ENCODE measurements around the gene NCOA7. TPM values are rescaled to one million over a fixed set of nuclear protein-coding genes. Genes with fewer than 3 reads are reported as not detected.

NCOA7 gene
- total RNA-seq, 1 experiment from 2014 or later, result 51.0 TPM

- H3K4me1 ChIP-seq (replicated peaks; ENCODE audit: insufficient read depth), result peaks cover 38% of the 10 kb centered on the region
- peak overlapping the region; percentile 89 for H3K4me2 ChIP-seq
- ChIA-PET POLR2A (ENCODE audit: unreplicated experiment) (interaction anchor here (0.7 to 0.8 kb wide), 2 partner anchors 10 to 138 kb away, joined by 5 to 11 read pairs; partner anchors contain the start of gene NCOA7), CTCF (interaction anchor here (0.6 to 1.9 kb wide), 6 partner anchors 9 to 206 kb away, joined by 3 to 13 read pairs (median 4); partner anchors contain the start of genes HINT3 and TRMT11)
- DNase-seq, result peak; percentile 43 to 78
- peaks cover 9% of the 10 kb centered on the region; the same call in 1 of the 2 replicates for H3F3A ChIP-seq (ENCODE audit: insufficient read depth, low read depth)
- intact Hi-C loops (cut with micrococcal nuclease; ENCODE audit: unreplicated experiment), result loop anchor here (1.0 to 10.0 kb wide), 3 partner anchors 176 to 1484 kb away; partner anchors contain the start of genes HINT3 and RNF146
- no peaks in the 10 kb centered on the region for H3K9me3 ChIP-seq (ENCODE audit: insufficient read depth, low read depth)
- H3K27me3 ChIP-seq (ENCODE audit: insufficient read depth, low read depth), result no peaks in the 10 kb centered on the region
- peaks cover 20% of the 10 kb centered on the region for H3K79me2 ChIP-seq (ENCODE audit: low read depth)
- no peaks in the 10 kb centered on the region for H4K20me1 ChIP-seq (ENCODE audit: insufficient read depth)
- H3K27ac ChIP-seq, result peak overlapping the region; percentile 94
- peak overlapping the region; percentile 91 for H2AFZ ChIP-seq
- H3K9me2 ChIP-seq (ENCODE audit: insufficient read depth), result no peaks in the 10 kb centered on the region
- 0 out of 2 replicates have a peak, but pooled peaks cover 1% of the 10 kb centered on the region for H3K36me3 ChIP-seq (ENCODE audit: low read depth)
- BruUV-seq (replicated peaks), result TSS peak; percentile 100
- peak overlapping the region; percentile 63 for H3K4me3 ChIP-seq
- TF ChIP-seq EZH2 (IDR thresholded peaks at IDR 0.05; ENCODE audit: low read depth), result no peak
- no peak for TF ChIP-seq CTCF (conservative IDR thresholded peaks at IDR 0.05)
These were observed 10.0 kb upstream of the NCOA7 start for GRCh38 chr6:125780540-125781313.

GRCh38 chr6:125781314-125781868, 9.4 kb upstream of the NCOA7 start:
- 0 out of 2 replicates have a peak, but pooled peaks cover 7% of the 10 kb centered on the region for H3K36me3 ChIP-seq (ENCODE audit: low read depth)
- no peak for DNase-seq

More at GRCh38 chr6:125781314-125781868, 9.4 kb upstream of the NCOA7 start:
- TF ChIP-seq CTCF (conservative IDR thresholded peaks at IDR 0.05) (peak; percentile 52; the same call in 1 of the 2 replicates), EZH2 (IDR thresholded peaks at IDR 0.05; ENCODE audit: low read depth) (no peak)
- H3F3A ChIP-seq (ENCODE audit: insufficient read depth, low read depth), result peaks cover 9% of the 10 kb centered on the region; the same call in 1 of the 2 replicates
- H3K27me3 ChIP-seq (ENCODE audit: insufficient read depth, low read depth), result no peaks in the 10 kb centered on the region
- intact Hi-C loops (cut with micrococcal nuclease; ENCODE audit: unreplicated experiment), result loop anchor here (10.0 kb wide), 1 partner anchor 1483 kb away; the partner anchor contains the start of gene RNF146
- peaks cover 38% of the 10 kb centered on the region for H3K4me1 ChIP-seq (replicated peaks; ENCODE audit: insufficient read depth)
- no peaks in the 10 kb centered on the region for H3K9me2 ChIP-seq (ENCODE audit: insufficient read depth)
- H3K27ac ChIP-seq, result peak overlapping the region; percentile 94
- H4K20me1 ChIP-seq (ENCODE audit: insufficient read depth), result no peaks in the 10 kb centered on the region
- H3K9me3 ChIP-seq (ENCODE audit: insufficient read depth, low read depth), result no peaks in the 10 kb centered on the region
- H3K79me2 ChIP-seq (ENCODE audit: low read depth), result peaks cover 20% of the 10 kb centered on the region
- CTCF ChIA-PET, result interaction anchor here (0.6 to 1.9 kb wide), 6 partner anchors 9 to 205 kb away, joined by 3 to 13 read pairs (median 4); partner anchors contain the start of genes HINT3 and TRMT11
- BruUV-seq (replicated peaks), result TSS peak; percentile 57
- H3K4me3 ChIP-seq, result peak overlapping the region; percentile 63
- peak overlapping the region; percentile 91 for H2AFZ ChIP-seq
- POLR2A ChIA-PET (ENCODE audit: unreplicated experiment), result interaction anchor here (0.5 to 0.8 kb wide), 4 partner anchors 9 to 104 kb away, joined by 3 to 11 read pairs (median 8); partner anchors contain the start of gene NCOA7
- peak overlapping the region; percentile 89 for H3K4me2 ChIP-seq

Measured in PC-9 (cell line).